ENCODE measurements around the gene GSTT4.
"Not testable (repeated sequence)": the region's sequence is repeated elsewhere in the genome, so short reads cannot be mapped to it uniquely, and the experiment has no call there.

Gene GSTT4

GRCh38 chr22:24043958-24044357 lies 38.7 kb upstream of the GSTT4 start:
- H3K36me3 ChIP-seq (ENCODE audit: insufficient read depth, low read length), result peaks cover 52% of the 10 kb centered on the region; the same call in 1 of the 2 replicates
- H3K4me3 ChIP-seq, result no peak overlapping the region
- TF ChIP-seq FOXP2 (optimal IDR thresholded peaks at IDR 0.05; ENCODE audit: control extremely low read depth, extremely low read length, insufficient read depth) (no peak), EZH2 (IDR thresholded peaks at IDR 0.05) (no peak), POLR2AphosphoS5 (IDR thresholded peaks at IDR 0.05; ENCODE audit: borderline replicate concordance, low read depth, low read length) (no peak)
- no peak overlapping the region for H3K9ac ChIP-seq (ENCODE audit: insufficient read length)
- no peaks in the 10 kb centered on the region for H3K9me3 ChIP-seq (ENCODE audit: low read depth, low read length)
- DNase-seq (ENCODE audit: low read depth, low spot score), result no peak
- no peak overlapping the region for H3K27ac ChIP-seq

DNA sequence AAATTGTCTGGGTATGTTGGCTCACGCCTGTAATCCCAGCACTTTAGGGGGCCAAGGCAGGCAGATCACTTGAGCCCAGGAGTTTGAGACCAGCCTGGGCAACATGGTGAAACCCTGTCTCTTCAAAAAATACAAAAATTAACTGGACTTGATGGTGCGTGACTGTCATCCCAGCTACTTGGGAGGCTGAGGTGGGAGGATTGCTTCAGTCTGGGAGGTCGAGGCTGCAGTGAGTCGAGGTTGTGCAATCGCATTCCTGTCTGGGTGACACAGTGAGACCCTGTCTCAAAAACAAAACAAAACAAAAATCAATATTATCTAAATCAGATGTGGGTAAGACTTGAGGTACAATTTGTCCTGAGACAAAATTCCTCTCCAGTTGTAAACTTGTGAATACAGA lies 38.2 kb upstream of the GSTT4 start:
- peaks cover 55% of the 10 kb centered on the region; the same call in 1 of the 2 replicates for H3K36me3 ChIP-seq (ENCODE audit: insufficient read depth, low read length)
- not testable (repeated sequence) for H3K4me3 ChIP-seq; H3K9me3 ChIP-seq (ENCODE audit: low read depth, low read length); H3K9ac ChIP-seq (ENCODE audit: insufficient read length); DNase-seq (ENCODE audit: low read depth, low spot score); H3K27ac ChIP-seq

GRCh38 chr22:24040946-24041345 lies 35.7 kb upstream of the GSTT4 start:
- Histone ChIP-seq H3K4me3 (no peak overlapping the region), H3K9ac (ENCODE audit: insufficient read length) (no peak overlapping the region), H3K9me3 (ENCODE audit: low read depth, low read length) (no peaks in the 10 kb centered on the region), H3K36me3 (ENCODE audit: insufficient read depth, low read length) (peaks cover 54% of the 10 kb centered on the region; the same call in 1 of the 2 replicates), H3K27ac (no peak overlapping the region)
- DNase-seq (ENCODE audit: low read depth, low spot score), result no peak
- TF ChIP-seq EZH2 (IDR thresholded peaks at IDR 0.05), result no peak
- TF ChIP-seq POLR2AphosphoS5 (IDR thresholded peaks at IDR 0.05; ENCODE audit: borderline replicate concordance, low read depth, low read length), result no peak
- TF ChIP-seq FOXP2 (optimal IDR thresholded peaks at IDR 0.05; ENCODE audit: control extremely low read depth, extremely low read length, insufficient read depth), result no peak

GRCh38 chr22:24039046-24039445 lies 33.8 kb upstream of the GSTT4 start:
- TF ChIP-seq EZH2 (IDR thresholded peaks at IDR 0.05) (no peak), POLR2AphosphoS5 (IDR thresholded peaks at IDR 0.05; ENCODE audit: borderline replicate concordance, low read depth, low read length) (no peak), FOXP2 (optimal IDR thresholded peaks at IDR 0.05; ENCODE audit: control extremely low read depth, extremely low read length, insufficient read depth) (no peak)
- Histone ChIP-seq H3K4me3 (no peak overlapping the region), H3K9ac (ENCODE audit: insufficient read length) (no peak overlapping the region), H3K36me3 (ENCODE audit: insufficient read depth, low read length) (peaks cover 50% of the 10 kb centered on the region; the same call in 1 of the 2 replicates), H3K27ac (no peak overlapping the region), H3K9me3 (ENCODE audit: low read depth, low read length) (no peaks in the 10 kb centered on the region)
- DNase-seq (ENCODE audit: low read depth, low spot score), result no peak

- peaks cover 50% of the 10 kb centered on the region; the same call in 1 of the 2 replicates for H3K36me3 ChIP-seq (ENCODE audit: insufficient read depth, low read length)
- DNase-seq (ENCODE audit: low read depth, low spot score), result no peak
- no peak overlapping the region for H3K9ac ChIP-seq (ENCODE audit: insufficient read length)
- H3K27ac ChIP-seq, result no peak overlapping the region
- no peak overlapping the region for H3K4me3 ChIP-seq
- TF ChIP-seq FOXP2 (optimal IDR thresholded peaks at IDR 0.05; ENCODE audit: control extremely low read depth, extremely low read length, insufficient read depth) (no peak), EZH2 (IDR thresholded peaks at IDR 0.05) (no peak), POLR2AphosphoS5 (IDR thresholded peaks at IDR 0.05; ENCODE audit: borderline replicate concordance, low read depth, low read length) (no peak)
- H3K9me3 ChIP-seq (ENCODE audit: low read depth, low read length), result no peaks in the 10 kb centered on the region
Observed at GRCh38 chr22:24037851-24038765, 32.9 kb upstream of the GSTT4 start.

DNA sequence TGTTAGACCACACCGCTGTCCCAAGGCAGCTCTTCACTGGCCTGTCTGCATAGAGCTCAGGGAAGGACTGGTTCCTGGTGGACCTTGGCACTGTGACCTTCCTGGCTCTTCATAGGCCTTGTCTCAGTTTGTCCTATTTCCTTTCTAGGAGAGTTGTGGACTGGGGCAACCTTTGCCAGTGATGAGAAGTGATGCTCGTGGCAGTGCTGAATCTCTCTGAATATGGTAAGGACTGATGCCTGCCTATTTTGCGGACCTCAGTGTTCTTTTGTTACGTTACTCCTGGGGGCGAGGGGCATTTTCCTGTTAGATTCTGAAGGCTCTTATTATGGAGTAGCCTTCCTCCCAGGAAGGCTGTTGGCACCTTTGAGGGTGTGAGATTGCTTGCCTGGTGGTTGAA lies 30.0 kb upstream of the GSTT4 start:
- no peak overlapping the region for H3K4me3 ChIP-seq
- H3K9ac ChIP-seq (ENCODE audit: insufficient read length), result no peak overlapping the region
- TF ChIP-seq FOXP2 (optimal IDR thresholded peaks at IDR 0.05; ENCODE audit: control extremely low read depth, extremely low read length, insufficient read depth), result no peak
- H3K36me3 ChIP-seq (ENCODE audit: insufficient read depth, low read length), result peaks cover 31% of the 10 kb centered on the region; the same call in 1 of the 2 replicates
- no peaks in the 10 kb centered on the region for H3K9me3 ChIP-seq (ENCODE audit: low read depth, low read length)
- DNase-seq (ENCODE audit: low read depth, low spot score), result no peak
- H3K27ac ChIP-seq, result no peak overlapping the region

GRCh38 chr22:24033731-24034130 lies 28.5 kb upstream of the GSTT4 start:
- Histone ChIP-seq H3K4me3 (no peak overlapping the region), H3K36me3 (ENCODE audit: insufficient read depth, low read length) (peaks cover 15% of the 10 kb centered on the region; the same call in 1 of the 2 replicates), H3K9ac (ENCODE audit: insufficient read length) (no peak overlapping the region), H3K27ac (no peak overlapping the region), H3K9me3 (ENCODE audit: low read depth, low read length) (no peaks in the 10 kb centered on the region)
- TF ChIP-seq FOXP2 (optimal IDR thresholded peaks at IDR 0.05; ENCODE audit: control extremely low read depth, extremely low read length, insufficient read depth) (no peak), EZH2 (IDR thresholded peaks at IDR 0.05) (no peak), POLR2AphosphoS5 (IDR thresholded peaks at IDR 0.05; ENCODE audit: borderline replicate concordance, low read depth, low read length) (no peak)
- no peak for DNase-seq (ENCODE audit: low read depth, low spot score)

GRCh38 chr22:24030186-24030702 lies 25.0 kb upstream of the GSTT4 start:
- Histone ChIP-seq H3K4me3 (no peak overlapping the region), H3K9ac (ENCODE audit: insufficient read length) (no peak overlapping the region), H3K27ac (no peak overlapping the region), H3K36me3 (ENCODE audit: insufficient read depth, low read length) (peaks cover 3% of the 10 kb centered on the region; the same call in 1 of the 2 replicates), H3K9me3 (ENCODE audit: low read depth, low read length) (no peaks in the 10 kb centered on the region)
- DNase-seq (ENCODE audit: low read depth, low spot score), result no peak
- TF ChIP-seq EZH2 (IDR thresholded peaks at IDR 0.05) (no peak), POLR2AphosphoS5 (IDR thresholded peaks at IDR 0.05; ENCODE audit: borderline replicate concordance, low read depth, low read length) (no peak), FOXP2 (optimal IDR thresholded peaks at IDR 0.05; ENCODE audit: control extremely low read depth, extremely low read length, insufficient read depth) (no peak)

Data from SK-N-MC (cell line).